IMR-90 (cell line): ENCODE results near the gene OTUD5. TPM values are rescaled to one million over a fixed set of nuclear protein-coding genes. Genes with fewer than 3 reads are reported as not detected.

Source experiments
- ATAC-seq: fragments of 200-7000 bp; cut with Tn5 transposase; 2 replicates; pipeline ENCODE4 v1.9.1; 2020; ENCODE audit warnings: low read depth, mild to moderate bottlenecking, moderate library complexity
- BruUV-seq: library from RNA; stranded (reverse); fragments of 400-500 nt; replicated peaks from 2 replicates; lab custom pipeline; 2021; lab: Mats Ljungman, UMichigan
- CTCF ChIA-PET: fragments of 300-600 bp; formaldehyde crosslinking; extraction: SDS; loops from one replicate; lab custom pipeline; 2021; ENCODE audit warnings: antibody characterized with exemption; lab: Yijun Ruan, JAX
- POLR2A ChIA-PET: fragments of 300-600 bp; sonication (Branson Sonifier 250); formaldehyde crosslinking; loops from one replicate; lab custom pipeline; 2022; ENCODE audit warnings: antibody characterized with exemption; ENCODE audit not compliant: unreplicated experiment; lab: Charles Lee
- DNase-seq: peaks from one replicate; pipeline ENCODE4 v3.0.0; 2013
- H2AFZ ChIP-seq: replicated peaks from 2 replicates; pipeline ENCODE3; 2013; ENCODE audit warnings: low read length, mild to moderate bottlenecking; ENCODE audit not compliant: poor library complexity
- H2AK5ac ChIP-seq: 2 replicates; pipeline ENCODE4 v1.6.1; 2013; ENCODE audit warnings: low read depth, low read length, inconsistent platforms
- H2AK9ac ChIP-seq: replicated peaks from 2 replicates; pipeline ENCODE3; 2013; ENCODE audit warnings: mild to moderate bottlenecking, low read depth, low read length, moderate library complexity; ENCODE audit not compliant: poor library complexity
- H2BK120ac ChIP-seq: 2 replicates; pipeline ENCODE4 v1.6.1; 2013; ENCODE audit warnings: low read depth, low read length, inconsistent platforms
- H2BK15ac ChIP-seq: 3 replicates; pipeline ENCODE4 v1.6.1; 2013; ENCODE audit warnings: low read depth, low read length, inconsistent platforms
- H2BK20ac ChIP-seq: 2 replicates; pipeline ENCODE4 v1.6.1; 2013; ENCODE audit warnings: low read depth, mild to moderate bottlenecking, inconsistent platforms, low read length, moderate library complexity
- H2BK5ac ChIP-seq: 2 replicates; pipeline ENCODE4 v1.6.1; 2013; ENCODE audit warnings: mild to moderate bottlenecking, low read depth, low read length, inconsistent platforms; ENCODE audit not compliant: poor library complexity, severe bottlenecking
- H3K14ac ChIP-seq: replicated peaks from 2 replicates; pipeline ENCODE4 v1.6.1; 2013; ENCODE audit warnings: low read depth, low read length, inconsistent platforms
- H3K18ac ChIP-seq: 2 replicates; pipeline ENCODE4 v1.6.1; 2013; ENCODE audit warnings: low read depth, low read length, control low read depth
- H3K23ac ChIP-seq: 2 replicates; pipeline ENCODE4 v1.6.1; 2013; ENCODE audit warnings: low read depth, low read length, inconsistent platforms
- H3K27ac ChIP-seq: 2 replicates; pipeline ENCODE4 v1.5.1; 2013; ENCODE audit warnings: mild to moderate bottlenecking, control low read depth, low read length; ENCODE audit not compliant: insufficient read depth
- H3K27me3 ChIP-seq: 2 replicates; pipeline ENCODE4 v1.6.1; 2013; ENCODE audit warnings: low read length; ENCODE audit not compliant: control insufficient read depth, insufficient read depth
- H3K36me3 ChIP-seq: 2 replicates; pipeline ENCODE4 v1.6.1; 2013; ENCODE audit warnings: low read length, mixed read lengths; ENCODE audit not compliant: control insufficient read depth, insufficient read depth
- H3K4ac ChIP-seq: 2 replicates; pipeline ENCODE4 v1.6.1; 2013; ENCODE audit warnings: low read depth, low read length, inconsistent platforms
- H3K4me1 ChIP-seq: 2 replicates; pipeline ENCODE4 v1.6.1; 2013; ENCODE audit warnings: low read length, mixed read lengths; ENCODE audit not compliant: control insufficient read depth, insufficient read depth
- H3K4me2 ChIP-seq: 2 replicates; pipeline ENCODE4 v1.6.1; 2013; ENCODE audit warnings: low read depth, mild to moderate bottlenecking, control low read depth, low read length, moderate library complexity
- H3K4me3 ChIP-seq: 2 replicates; pipeline ENCODE4 v1.5.1; 2013; ENCODE audit warnings: low read depth, mild to moderate bottlenecking, control low read depth, low read length, moderate library complexity; ENCODE audit not compliant: insufficient read depth
- H3K56ac ChIP-seq: 2 replicates; pipeline ENCODE4 v1.6.1; 2013; ENCODE audit warnings: low read length, inconsistent platforms; ENCODE audit not compliant: insufficient read depth; ENCODE audit errors: extremely low read depth
- H3K79me1 ChIP-seq, 2 experiments: 2 replicates each; pipeline ENCODE4 v1.6.1; 2013; ENCODE audit warnings: low read length in 2 of 2, inconsistent platforms in 1 of 2, low read depth in 1 of 2
- H3K9ac ChIP-seq: 2 replicates; pipeline ENCODE4 v1.6.1; 2013; ENCODE audit warnings: low read depth, low read length, control low read depth
- H3K9me1 ChIP-seq: 2 replicates; pipeline ENCODE4 v1.6.1; 2013; ENCODE audit warnings: low read length, inconsistent platforms; ENCODE audit not compliant: insufficient read depth
- H3K9me3 ChIP-seq: 2 replicates; pipeline ENCODE4 v1.6.1; 2013; ENCODE audit warnings: low read length; ENCODE audit not compliant: control insufficient read depth, insufficient read depth
- H4K20me1 ChIP-seq: 2 replicates; pipeline ENCODE4 v1.6.1; 2013; ENCODE audit warnings: low read length, inconsistent platforms; ENCODE audit not compliant: insufficient read depth
- H4K5ac ChIP-seq: 2 replicates; pipeline ENCODE4 v1.6.1; 2013; ENCODE audit warnings: mild to moderate bottlenecking, low read depth, low read length, control low read depth
- H4K8ac ChIP-seq, 2 experiments: 2 replicates each; pipeline ENCODE4 v1.6.1; 2013; ENCODE audit warnings: low read depth in 2 of 2, low read length in 2 of 2, control low read depth in 1 of 2, inconsistent platforms in 1 of 2
- H4K91ac ChIP-seq: 2 replicates; pipeline ENCODE4 v1.6.1; 2013; ENCODE audit warnings: low read depth, low read length, inconsistent platforms; ENCODE audit not compliant: insufficient read depth
- CEBPB ChIP-seq: IDR thresholded peaks from 2 replicates; pipeline ENCODE4 v1.6.1; 2012; ENCODE audit warnings: low read depth, low read length, improper control_type of control experiment
- CHD1 ChIP-seq: IDR thresholded peaks from 2 replicates; pipeline ENCODE4 v1.6.1; 2012; ENCODE audit warnings: low read depth, low read length, improper control_type of control experiment
- FOS ChIP-seq: fragments of 150-350 bp; IDR thresholded peaks from 2 replicates; pipeline ENCODE4 v1.6.1; 2016; ENCODE audit warnings: low read depth, low read length
- NFE2L2 ChIP-seq: fragments of 150-350 bp; IDR thresholded peaks from 2 replicates; pipeline ENCODE4 v1.6.1; 2016; ENCODE audit warnings: low read depth, mild to moderate bottlenecking, low read length
- POLR2A ChIP-seq: IDR thresholded peaks from 2 replicates; pipeline ENCODE4 v1.6.1; 2012; ENCODE audit warnings: mild to moderate bottlenecking, low read depth, low read length
- RCOR1 ChIP-seq: IDR thresholded peaks from 2 replicates; pipeline ENCODE4 v1.6.1; 2012; ENCODE audit warnings: mild to moderate bottlenecking, low read length, improper control_type of control experiment; ENCODE audit not compliant: insufficient replicate concordance
- RFX5 ChIP-seq: IDR thresholded peaks from 2 replicates; pipeline ENCODE4 v1.8.0; 2012; ENCODE audit warnings: low read depth, mild to moderate bottlenecking, low read length, moderate library complexity
- SMC3 ChIP-seq: fragments of 150-350 bp; IDR thresholded peaks from 2 replicates; pipeline ENCODE4 v1.6.1; 2016; ENCODE audit warnings: low read depth, mild to moderate bottlenecking, antibody characterized with exemption, low read length, moderate library complexity
- WGBS, 2 experiments: methylation state at CpG; one replicate each; pipeline versions ENCODE4 v1.1.5 to v1.1.7; 2013; ENCODE audit warnings: missing lambda C conversion rate in 2 of 2; ENCODE audit not compliant: insufficient read length in 1 of 2; ENCODE audit errors: extremely low coverage in 2 of 2; 5-methylcytosine and 5-hydroxymethylcytosine counted together
- dilution Hi-C: fragments of 300-500 bp; cut with HindIII; formaldehyde crosslinking; loops from one replicate; pipeline ENCODE4 v1.14.3; 2018; ENCODE audit warnings: low sequenced_read_pairs; ENCODE audit not compliant: unreplicated experiment
- in situ Hi-C: fragments of 300-500 bp; cut with MboI; formaldehyde crosslinking; loops from 3 replicates; pipeline ENCODE4 v1.14.3; 2019; ENCODE audit warnings: low sequenced_read_pairs, inconsistent platforms, mixed read lengths
- intact Hi-C: fragments of 100-400 bp; cut with micrococcal nuclease; formaldehyde crosslinking; loops from 2 replicates; pipeline ENCODE4 v1.10.0; 2022
- polyA plus RNA-seq, 3 experiments: library from polyadenylated mRNA; depleted of rRNA; stranded (reverse); fragments of >200 nt; gene quantifications; 2 replicates each; pipeline ENCODE4 v1.2.3, GENCODE V29; 2012; ENCODE audit warnings: low replicate concordance in 1 of 3
- total RNA-seq: library from RNA; depleted of rRNA; stranded (reverse); fragments of >200 nt; gene quantifications from 2 replicates; pipeline ENCODE4 v1.2.3, GENCODE V29; 2012
- TF ChIP-seq, protein P1 (sequence below): fragments of 150-350 bp; IDR thresholded peaks from 2 replicates; pipeline ENCODE4 v1.6.1; 2016; ENCODE audit warnings: low read depth, mild to moderate bottlenecking, low read length, moderate library complexity, borderline replicate concordance
- TF ChIP-seq, protein P2 (sequence below): fragments of 150-350 bp; IDR thresholded peaks from 2 replicates; pipeline ENCODE4 v1.6.1; 2017; ENCODE audit warnings: mild to moderate bottlenecking, antibody characterized with exemption, low read length, low read depth

Gene OTUD5
- total and polyA plus RNA-seq, 2 of the 4 experiments (the other 2 are of a cell fraction): 30.6 to 50.4 TPM

DNA sequence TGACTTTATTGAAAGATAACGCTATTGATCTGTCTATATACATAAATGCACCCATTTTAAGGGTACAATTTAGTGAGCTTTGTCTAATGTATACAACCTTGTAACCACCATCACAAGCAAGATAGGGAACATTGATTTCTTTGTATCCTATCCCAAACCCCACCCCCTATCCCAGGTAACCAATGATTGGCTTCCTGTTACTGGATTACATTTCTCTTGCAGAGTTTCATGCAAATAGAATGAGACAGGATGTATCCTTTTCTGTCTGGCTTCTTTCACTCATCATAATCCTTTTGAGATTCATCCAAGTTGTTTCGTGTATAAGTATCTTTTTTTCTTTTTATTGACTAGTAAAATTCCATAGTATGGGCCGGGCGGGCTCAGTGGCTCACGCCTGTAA lies 46.3 kb upstream of the OTUD5 start:
- Histone ChIP-seq H4K8ac (no peak overlapping the region), H3K56ac (no peak overlapping the region), H3K23ac (no peak overlapping the region), H2BK15ac (no peak overlapping the region), H3K9me1 (no peaks in the 10 kb centered on the region), H2BK5ac (no peak overlapping the region), H4K5ac (no peak overlapping the region), H3K79me1 (peaks cover 7 to 17% of the 10 kb centered on the region in 2 experiments; a peak in 3 of 4 replicates), H2AFZ (no peak overlapping the region), H3K9me3 (no peaks in the 10 kb centered on the region), H4K20me1 (no peaks in the 10 kb centered on the region), H3K4ac (no peak overlapping the region), H3K36me3 (peaks cover 5% of the 10 kb centered on the region), H2AK9ac (no peak overlapping the region), H3K4me2 (no peak overlapping the region), H3K18ac (no peak overlapping the region), H3K4me1 (no peaks in the 10 kb centered on the region; the same call in 1 of the 2 replicates), H4K91ac (no peak overlapping the region), H3K4me3 (no peak overlapping the region), H2AK5ac (no peak overlapping the region), H3K14ac (no peak overlapping the region), H2BK20ac (no peak overlapping the region), H3K27me3 (no peaks in the 10 kb centered on the region), H3K27ac (no peak overlapping the region), H3K9ac (no peak overlapping the region), H2BK120ac (no peak overlapping the region)
- ATAC-seq (no peak), DNase-seq (no peak)
- no CpG with 5 or more reads among the region's 5 CpGs for WGBS, 2 experiments
- no TSS peak for BruUV-seq
- TF ChIP-seq, protein P1, sequence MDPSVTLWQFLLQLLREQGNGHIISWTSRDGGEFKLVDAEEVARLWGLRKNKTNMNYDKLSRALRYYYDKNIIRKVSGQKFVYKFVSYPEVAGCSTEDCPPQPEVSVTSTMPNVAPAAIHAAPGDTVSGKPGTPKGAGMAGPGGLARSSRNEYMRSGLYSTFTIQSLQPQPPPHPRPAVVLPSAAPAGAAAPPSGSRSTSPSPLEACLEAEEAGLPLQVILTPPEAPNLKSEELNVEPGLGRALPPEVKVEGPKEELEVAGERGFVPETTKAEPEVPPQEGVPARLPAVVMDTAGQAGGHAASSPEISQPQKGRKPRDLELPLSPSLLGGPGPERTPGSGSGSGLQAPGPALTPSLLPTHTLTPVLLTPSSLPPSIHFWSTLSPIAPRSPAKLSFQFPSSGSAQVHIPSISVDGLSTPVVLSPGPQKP: no peak
- TF ChIP-seq CHD1 (no peak), CEBPB (no peak), NFE2L2 (no peak), RCOR1 (no peak), FOS (no peak), POLR2A (no peak), SMC3 (no peak), RFX5 (no peak)
- TF ChIP-seq, protein P2, sequence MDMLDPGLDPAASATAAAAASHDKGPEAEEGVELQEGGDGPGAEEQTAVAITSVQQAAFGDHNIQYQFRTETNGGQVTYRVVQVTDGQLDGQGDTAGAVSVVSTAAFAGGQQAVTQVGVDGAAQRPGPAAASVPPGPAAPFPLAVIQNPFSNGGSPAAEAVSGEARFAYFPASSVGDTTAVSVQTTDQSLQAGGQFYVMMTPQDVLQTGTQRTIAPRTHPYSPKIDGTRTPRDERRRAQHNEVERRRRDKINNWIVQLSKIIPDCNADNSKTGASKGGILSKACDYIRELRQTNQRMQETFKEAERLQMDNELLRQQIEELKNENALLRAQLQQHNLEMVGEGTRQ: no peak
- in situ Hi-C loops: no loop called here
- ChIA-PET CTCF (no interaction called here), POLR2A (no interaction called here)
- dilution Hi-C loops: no loop called here
- intact Hi-C loops: no loop called here
